Mammary epithelial cell (primary cell): Measurements from ENCODE around the gene CACNA1A.

Source experiments
- EZH2 ChIP-seq: IDR thresholded peaks from 2 replicates; pipeline ENCODE4 v1.6.1; 2012; ENCODE audit warnings: low read length, inconsistent platforms, borderline replicate concordance
- TF ChIP-seq, protein P1 (sequence below), 2 donors: IDR thresholded peaks in 1 of 2; conservative IDR thresholded peaks in 1 of 2; 2 replicates each; pipeline ENCODE4 v1.5.1; 2011 to 2012; ENCODE audit warnings: inconsistent platforms in 2 of 2, low read length in 2 of 2, mild to moderate bottlenecking in 2 of 2, control low read depth in 1 of 2, low read depth in 1 of 2; ENCODE audit not compliant: insufficient read depth in 1 of 2; ENCODE audit errors: extremely low read depth in 1 of 2

DNA sequence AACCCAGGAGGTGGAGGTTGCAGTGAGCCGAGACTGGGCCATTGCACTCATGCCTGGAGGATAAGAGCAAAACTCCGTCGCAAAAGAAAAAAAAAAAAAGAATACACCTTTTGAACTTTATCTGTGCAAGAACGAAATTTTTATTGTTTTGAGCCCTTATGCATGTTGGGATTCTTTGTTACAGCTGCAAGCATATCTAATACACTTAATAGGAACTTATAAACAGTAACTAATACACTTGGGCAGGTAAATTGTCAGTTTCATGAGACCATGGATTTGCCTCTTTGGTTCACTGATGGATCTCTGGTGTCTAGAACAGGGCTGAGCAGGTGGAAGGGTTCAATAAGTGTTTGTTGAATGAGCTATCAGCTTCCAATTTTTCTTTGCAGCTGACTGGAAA lies 108.1 kb downstream of the CACNA1A start:
- TF ChIP-seq, protein P1, sequence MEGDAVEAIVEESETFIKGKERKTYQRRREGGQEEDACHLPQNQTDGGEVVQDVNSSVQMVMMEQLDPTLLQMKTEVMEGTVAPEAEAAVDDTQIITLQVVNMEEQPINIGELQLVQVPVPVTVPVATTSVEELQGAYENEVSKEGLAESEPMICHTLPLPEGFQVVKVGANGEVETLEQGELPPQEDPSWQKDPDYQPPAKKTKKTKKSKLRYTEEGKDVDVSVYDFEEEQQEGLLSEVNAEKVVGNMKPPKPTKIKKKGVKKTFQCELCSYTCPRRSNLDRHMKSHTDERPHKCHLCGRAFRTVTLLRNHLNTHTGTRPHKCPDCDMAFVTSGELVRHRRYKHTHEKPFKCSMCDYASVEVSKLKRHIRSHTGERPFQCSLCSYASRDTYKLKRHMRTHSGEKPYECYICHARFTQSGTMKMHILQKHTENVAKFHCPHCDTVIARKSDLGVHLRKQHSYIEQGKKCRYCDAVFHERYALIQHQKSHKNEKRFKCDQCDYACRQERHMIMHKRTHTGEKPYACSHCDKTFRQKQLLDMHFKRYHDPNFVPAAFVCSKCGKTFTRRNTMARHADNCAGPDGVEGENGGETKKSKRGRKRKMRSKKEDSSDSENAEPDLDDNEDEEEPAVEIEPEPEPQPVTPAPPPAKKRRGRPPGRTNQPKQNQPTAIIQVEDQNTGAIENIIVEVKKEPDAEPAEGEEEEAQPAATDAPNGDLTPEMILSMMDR (conservative IDR thresholded peaks at IDR 0.05 in 1 of 2, IDR thresholded peaks at IDR 0.05 in 1 of 2; ENCODE audit: extremely low read depth in 1 of 2, insufficient read depth in 1 of 2, low read depth in 1 of 2, low read length in 2 of 2): no peak
- no peak for TF ChIP-seq EZH2
